GM23338 (cell line): ENCODE data around the gene ABL2. TPM values are rescaled to one million over a fixed set of nuclear protein-coding genes. Genes with fewer than 3 reads are reported as not detected.

ENCODE experiments used
- polyA plus RNA-seq: library from polyadenylated mRNA; unstranded; fragments of >200 nt; fragmentation: Nextera tagmentation; extraction: Ambion mirVana; gene quantifications from 2 replicates; pipeline ENCODE4 v1.2.1, GENCODE V29; 2016
- small RNA-seq: library from RNA; depleted of rRNA; stranded (forward); fragments of <200 nt; gene quantifications from one replicate; pipeline ENCODE3, GENCODE V24; 2014; ENCODE audit warnings: low replicate concordance
- total RNA-seq: library from RNA; depleted of rRNA; stranded (reverse); fragments of >200 nt; shearing (Covaris generic); gene quantifications from 2 replicates; pipeline ENCODE4 v1.2.3, GENCODE V29; 2014; rRNA removed

The ABL2 gene
- total and polyA plus RNA-seq, 2 experiments from 2014 or later: 5.8 to 22.7 TPM

Small RNA genes lying within 50 kb of the gene (small RNA-seq; reads per million reads assigned to genes)
- gene AL512326.2: not detected
- not detected for gene AL512326.3
- gene EIF4A1P11: not detected
- not detected for gene RF00272

Other genes starting within 250 kb of the ABL2 start
- 19.9 and 22.5 TPM in 2 replicates for gene FAM20B, start 203.8 kb downstream of the ABL2 start, total RNA-seq
- 4.7 and 5.3 TPM in 2 replicates for gene FAM20B, start 203.8 kb downstream of the ABL2 start, polyA plus RNA-seq
- 49.7 and 57.6 TPM in 2 replicates for gene TOR3A, start 147.6 kb downstream of the ABL2 start, total RNA-seq
- gene TOR3A, start 147.6 kb downstream of the ABL2 start, polyA plus RNA-seq: 11.2 TPM in 2 replicates
- 0.93 and 1.3 TPM in 2 replicates for gene SOAT1, start 64.1 kb upstream of the ABL2 start, total RNA-seq
- gene SOAT1, start 64.1 kb upstream of the ABL2 start, polyA plus RNA-seq: 1.3 and 2.6 TPM in 2 replicates
- gene AXDND1, start 136.3 kb upstream of the ABL2 start, total RNA-seq: not detected in 2 replicates
- gene AXDND1, start 136.3 kb upstream of the ABL2 start, polyA plus RNA-seq: 0.31 TPM in 1 of 2 replicates, not detected in the other